Activated CD4-positive, alpha-beta T cell treated with anti-CD3 and anti-CD28 coated beads, Interleukin-2, amount 10 ng/mL, durations not matched to agents 7 days and 5 days (primary cell): ENCODE data around the gene NOL12. TPM values are rescaled to one million over a fixed set of nuclear protein-coding genes. Genes with fewer than 3 reads are reported as not detected.
"Not testable (repeated sequence)": the region's sequence is repeated elsewhere in the genome, so short reads cannot be mapped to it uniquely, and the experiment has no call there.

Experiments
- CTCF ChIA-PET: fragments of 350-600 bp; sonication (Branson Sonifier 250); formaldehyde crosslinking; loops from one replicate; lab custom pipeline; 2021; ENCODE audit warnings: antibody characterized with exemption; lab: Charles Lee
- POLR2A ChIA-PET: fragments of 350-600 bp; sonication (Branson Sonifier 250); formaldehyde crosslinking; loops from one replicate; lab custom pipeline; 2021; ENCODE audit warnings: antibody characterized with exemption; lab: Charles Lee
- DNase-seq: peaks from one replicate; pipeline ENCODE4 v3.0.0-alpha.2; 2020
- H3K27ac Mint-ChIP-seq: one replicate; pipeline ENCODE4 v1.8.0; 2021; ENCODE audit warnings: mild to moderate bottlenecking, moderate library complexity, mixed read lengths
- H3K27me3 Mint-ChIP-seq: one replicate; pipeline ENCODE4 v1.8.0; 2021; ENCODE audit warnings: mixed read lengths
- H3K36me3 Mint-ChIP-seq: one replicate; pipeline ENCODE4 v1.8.0; 2021; ENCODE audit warnings: low read depth, mixed read lengths
- H3K4me1 Mint-ChIP-seq: one replicate; pipeline ENCODE4 v1.8.0; 2021; ENCODE audit warnings: mixed read lengths
- H3K4me3 Mint-ChIP-seq: one replicate; pipeline ENCODE4 v1.8.0; 2021; ENCODE audit warnings: mild to moderate bottlenecking, moderate library complexity, mixed read lengths
- H3K9me3 Mint-ChIP-seq: one replicate; pipeline ENCODE4 v1.8.0; 2021; ENCODE audit warnings: mixed read lengths
- total RNA-seq, 2 experiments: library from RNA; stranded (reverse); gene quantifications; one replicate each; pipeline ENCODE4 v1.2.3, GENCODE V29; 2021

Gene NOL12
- total RNA-seq, 2 experiments from 2014 or later = 57.3 to 57.7 TPM

- ChIA-PET POLR2A (no interaction called here), CTCF (interaction anchor here (1.3 to 2.1 kb wide), 2 partner anchors 10 to 48 kb away, joined by 3 to 5 read pairs; no protein-coding TSS in a partner anchor)
- H3K4me3 Mint-ChIP-seq = no peak overlapping the region
- no peaks in the 10 kb centered on the region for H3K27me3 Mint-ChIP-seq
- DNase-seq = no peak
- H3K27ac Mint-ChIP-seq = no peak overlapping the region
- peaks cover 28% of the 10 kb centered on the region for H3K4me1 Mint-ChIP-seq
- peaks cover 42% of the 10 kb centered on the region for H3K36me3 Mint-ChIP-seq
- no peaks in the 10 kb centered on the region for H3K9me3 Mint-ChIP-seq
These were observed 4.9 kb downstream of the NOL12 start for GRCh38 chr22:37690901-37691504.

GRCh38 chr22:37692627-37693285 lies 6.6 kb downstream of the NOL12 start:
- DNase-seq = no peak
- Mint-ChIP-seq H3K36me3 (peaks cover 38% of the 10 kb centered on the region), H3K27me3 (no peaks in the 10 kb centered on the region), H3K27ac (no peak overlapping the region), H3K4me3 (no peak overlapping the region), H3K4me1 (peaks cover 25% of the 10 kb centered on the region), H3K9me3 (no peaks in the 10 kb centered on the region)
- POLR2A ChIA-PET = no interaction called here
- CTCF ChIA-PET = interaction anchor here (1.6 to 2.1 kb wide), 2 partner anchors 16 to 50 kb away, joined by 4 to 9 read pairs; no protein-coding TSS in a partner anchor

GRCh38 chr22:37694131-37694530 lies 8.0 kb downstream of the NOL12 start:
- H3K4me3 Mint-ChIP-seq, DNase-seq, H3K27ac Mint-ChIP-seq, POLR2A ChIA-PET, H3K27me3 Mint-ChIP-seq, H3K9me3 Mint-ChIP-seq: not testable (repeated sequence)
- CTCF ChIA-PET = interaction anchor here (0.7 to 2.1 kb wide), 4 partner anchors 13 to 1730 kb away, joined by 4 to 10 read pairs (median 8); no protein-coding TSS in a partner anchor
- Mint-ChIP-seq H3K4me1 (peaks cover 17% of the 10 kb centered on the region), H3K36me3 (peaks cover 30% of the 10 kb centered on the region)

GRCh38 chr22:37696260-37696656 lies 10.1 kb downstream of the NOL12 start:
- DNase-seq, POLR2A ChIA-PET, H3K27me3 Mint-ChIP-seq, H3K9me3 Mint-ChIP-seq: not testable (repeated sequence)
- CTCF ChIA-PET = interaction anchor here (0.9 to 2.5 kb wide), 5 partner anchors 11 to 74 kb away, joined by 3 to 10 read pairs (median 3); no protein-coding TSS in a partner anchor
- Mint-ChIP-seq H3K36me3 (peaks cover 21% of the 10 kb centered on the region), H3K4me1 (peaks cover 17% of the 10 kb centered on the region), H3K4me3 (peak overlapping the region; percentile 62), H3K27ac (peak overlapping the region; percentile 36)

- ChIA-PET POLR2A (no interaction called here), CTCF (interaction anchor here (0.9 to 2.5 kb wide), 5 partner anchors 8 to 75 kb away, joined by 3 to 10 read pairs (median 3); no protein-coding TSS in a partner anchor)
- Mint-ChIP-seq H3K9me3 (no peaks in the 10 kb centered on the region), H3K36me3 (peaks cover 18% of the 10 kb centered on the region), H3K4me3 (peak within 1 kb of the TSS; percentile 62), H3K27me3 (no peaks in the 10 kb centered on the region), H3K4me1 (peaks cover 17% of the 10 kb centered on the region), H3K27ac (peak within 1 kb of the TSS; percentile 36)
- peak; percentile 94 for DNase-seq
These were observed 10.8 kb downstream of the NOL12 start, which contains the start of gene TRIOBP for GRCh38 chr22:37696657-37697537. Gene TRIOBP (plus strand): TSS chr22:37697048. CDS start chr22:37701366, 4,318 bp downstream.

- H3K27ac Mint-ChIP-seq = no peak overlapping the region
- H3K27me3 Mint-ChIP-seq = no peaks in the 10 kb centered on the region
- POLR2A ChIA-PET = no interaction called here
- peaks cover 13% of the 10 kb centered on the region for H3K36me3 Mint-ChIP-seq
- no peak overlapping the region for H3K4me3 Mint-ChIP-seq
- CTCF ChIA-PET = interaction anchor here (0.9 to 2.5 kb wide), 4 partner anchors 9 to 54 kb away, joined by 3 to 10 read pairs (median 4); no protein-coding TSS in a partner anchor
- H3K9me3 Mint-ChIP-seq = no peaks in the 10 kb centered on the region
- peaks cover 17% of the 10 kb centered on the region for H3K4me1 Mint-ChIP-seq
- no peak for DNase-seq
These were observed 11.3 kb downstream of the NOL12 start for GRCh38 chr22:37697538-37697835.

GRCh38 chr22:37701141-37701786 lies 15.1 kb downstream of the NOL12 start:
- DNase-seq = no peak
- ChIA-PET CTCF (interaction anchor here (1.0 kb wide), 1 partner anchor 20 kb away, joined by 4 read pairs; no protein-coding TSS in a partner anchor), POLR2A (no interaction called here)
- H3K27ac Mint-ChIP-seq = no peak overlapping the region
- no peaks in the 10 kb centered on the region for H3K9me3 Mint-ChIP-seq
- peaks cover 8% of the 10 kb centered on the region for H3K4me1 Mint-ChIP-seq
- H3K27me3 Mint-ChIP-seq = no peaks in the 10 kb centered on the region
- no peak overlapping the region for H3K4me3 Mint-ChIP-seq
- H3K36me3 Mint-ChIP-seq = no peaks in the 10 kb centered on the region

GRCh38 chr22:37703906-37704305 lies 17.8 kb downstream of the NOL12 start:
- H3K36me3 Mint-ChIP-seq = no peaks in the 10 kb centered on the region
- no peak overlapping the region for H3K4me3 Mint-ChIP-seq
- H3K27ac Mint-ChIP-seq = no peak overlapping the region
- CTCF ChIA-PET = interaction anchor here (1.0 to 1.6 kb wide), 2 partner anchors 11 to 66 kb away, joined by 3 read pairs; no protein-coding TSS in a partner anchor
- no peaks in the 10 kb centered on the region for H3K4me1 Mint-ChIP-seq
- POLR2A ChIA-PET = no interaction called here
- no peak for DNase-seq
- no peaks in the 10 kb centered on the region for H3K27me3 Mint-ChIP-seq
- H3K9me3 Mint-ChIP-seq = no peaks in the 10 kb centered on the region

GRCh38 chr22:37704645-37705044 lies 18.5 kb downstream of the NOL12 start:
- no peak overlapping the region for H3K4me3 Mint-ChIP-seq
- H3K27me3 Mint-ChIP-seq = no peaks in the 10 kb centered on the region
- POLR2A ChIA-PET = no interaction called here
- peak overlapping the region; percentile 11 for H3K27ac Mint-ChIP-seq
- DNase-seq = no peak
- no peaks in the 10 kb centered on the region for H3K4me1 Mint-ChIP-seq
- H3K9me3 Mint-ChIP-seq = no peaks in the 10 kb centered on the region
- no peaks in the 10 kb centered on the region for H3K36me3 Mint-ChIP-seq
- CTCF ChIA-PET = interaction anchor here (1.5 to 1.6 kb wide), 2 partner anchors 67 to 112 kb away, joined by 3 to 4 read pairs; no protein-coding TSS in a partner anchor

- no peaks in the 10 kb centered on the region for H3K9me3 Mint-ChIP-seq
- H3K4me1 Mint-ChIP-seq = no peaks in the 10 kb centered on the region
- H3K27ac Mint-ChIP-seq = no peak overlapping the region
- ChIA-PET POLR2A (no interaction called here), CTCF (interaction anchor here (1.5 to 1.6 kb wide), 2 partner anchors 68 to 113 kb away, joined by 3 to 4 read pairs; no protein-coding TSS in a partner anchor)
- H3K36me3 Mint-ChIP-seq = no peaks in the 10 kb centered on the region
- no peak for DNase-seq
- H3K27me3 Mint-ChIP-seq = no peaks in the 10 kb centered on the region
- no peak overlapping the region for H3K4me3 Mint-ChIP-seq
These were observed 19.1 kb downstream of the NOL12 start for GRCh38 chr22:37705205-37705604.

- H3K9me3 Mint-ChIP-seq = no peaks in the 10 kb centered on the region
- CTCF ChIA-PET = no interaction called here
- no peaks in the 10 kb centered on the region for H3K4me1 Mint-ChIP-seq
- no peak for DNase-seq
- no peak overlapping the region for H3K4me3 Mint-ChIP-seq
- POLR2A ChIA-PET = no interaction called here
- H3K36me3 Mint-ChIP-seq = no peaks in the 10 kb centered on the region
- H3K27me3 Mint-ChIP-seq = no peaks in the 10 kb centered on the region
- no peak overlapping the region for H3K27ac Mint-ChIP-seq
These were observed 22.7 kb downstream of the NOL12 start for GRCh38 chr22:37708580-37709444.
